HG03442 (cell line): ENCODE data around the gene ZDHHC19.

Experiments
- ATAC-seq: cut with Tn5 transposase; IDR thresholded peaks from one replicate; pipeline ENCODE4 v1.9.1; 2021; ENCODE audit warnings: mild to moderate bottlenecking, moderate library complexity; ENCODE audit not compliant: unreplicated experiment

ZDHHC19 gene

GRCh38 chr3:196150481-196150880 is 60.7 kb downstream of the ZDHHC19 start:
- no peak for ATAC-seq

- no peak for ATAC-seq
Observed at GRCh38 chr3:196149831-196150301, 61.3 kb downstream of the ZDHHC19 start.

- no peak for ATAC-seq
Observed at GRCh38 chr3:196149375-196149774, 61.8 kb downstream of the ZDHHC19 start.
